Mesenchymal stem cell (in vitro differentiated cells and primary cell): ENCODE measurements around the gene CMTM5.

Source experiments
- DNase-seq: peaks from one replicate; pipeline ENCODE4 v3.0.0-alpha.2; 2013
- H2AFZ ChIP-seq: one replicate; pipeline ENCODE4 v1.6.1; 2013; ENCODE audit warnings: low read depth, mild to moderate bottlenecking, control low read depth, inconsistent platforms, low read length, moderate library complexity
- H2AK5ac ChIP-seq: 2 replicates; pipeline ENCODE4 v1.6.1; 2013; ENCODE audit warnings: low read length, moderate library complexity, mild to moderate bottlenecking, inconsistent platforms; ENCODE audit not compliant: severe bottlenecking
- H2BK120ac ChIP-seq: one replicate; pipeline ENCODE4 v1.6.1; 2013; ENCODE audit warnings: low read depth, mild to moderate bottlenecking, inconsistent platforms, low read length, moderate library complexity
- H2BK12ac ChIP-seq, 2 experiments: one replicate each; pipeline ENCODE4 v1.6.1; 2013; ENCODE audit warnings: inconsistent platforms in 2 of 2, low read length in 2 of 2, mild to moderate bottlenecking in 2 of 2, moderate library complexity in 2 of 2, control low read depth in 1 of 2
- H2BK15ac ChIP-seq: one replicate; pipeline ENCODE4 v1.6.1; 2013; ENCODE audit warnings: mild to moderate bottlenecking, low read depth, inconsistent platforms; ENCODE audit not compliant: poor library complexity, severe bottlenecking
- H2BK5ac ChIP-seq: 2 replicates; pipeline ENCODE4 v1.6.1; 2013; ENCODE audit warnings: low read depth, mild to moderate bottlenecking, low read length, control low read depth, inconsistent platforms; ENCODE audit not compliant: poor library complexity, severe bottlenecking
- H3K14ac ChIP-seq, 2 experiments: one replicate each; pipeline ENCODE4 v1.6.1; 2013; ENCODE audit warnings: inconsistent platforms in 2 of 2, low read length in 2 of 2, control low read depth in 1 of 2, mild to moderate bottlenecking in 1 of 2, moderate library complexity in 1 of 2
- H3K18ac ChIP-seq, 2 experiments: one replicate each; pipeline ENCODE4 v1.6.1; 2013; ENCODE audit warnings: inconsistent platforms in 2 of 2, low read length in 2 of 2, control low read depth in 1 of 2, low read depth in 1 of 2, mild to moderate bottlenecking in 1 of 2
- H3K23ac ChIP-seq, 2 experiments: one replicate each; pipeline ENCODE4 v1.6.1; 2013; ENCODE audit warnings: inconsistent platforms in 2 of 2, low read length in 2 of 2, mild to moderate bottlenecking in 2 of 2, moderate library complexity in 2 of 2, control low read depth in 1 of 2
- H3K27ac ChIP-seq: 2 replicates; pipeline ENCODE4 v1.5.1; 2013; ENCODE audit warnings: mild to moderate bottlenecking, moderate library complexity, low read length, control low read depth, inconsistent platforms; ENCODE audit not compliant: poor library complexity, severe bottlenecking
- H3K27me3 ChIP-seq, 2 experiments: 2 replicates each; pipeline versions ENCODE4 v1.6.1 to v1.7.0; 2013; ENCODE audit warnings: low read length in 2 of 2, mild to moderate bottlenecking in 2 of 2, moderate library complexity in 2 of 2, control low read depth in 1 of 2, inconsistent platforms in 1 of 2; ENCODE audit not compliant: control insufficient read depth in 1 of 2, insufficient read depth in 1 of 2
- H3K36me3 ChIP-seq, 2 experiments: 2 replicates each; pipeline versions ENCODE4 v1.6.1 to v1.7.0; 2013; ENCODE audit warnings: low read length in 2 of 2, control low read depth in 1 of 2, inconsistent platforms in 1 of 2, low read depth in 1 of 2, mild to moderate bottlenecking in 1 of 2; ENCODE audit not compliant: insufficient read depth in 2 of 2, control insufficient read depth in 1 of 2
- H3K4ac ChIP-seq, 2 experiments: one replicate each; pipeline ENCODE4 v1.6.1; 2013; ENCODE audit warnings: inconsistent platforms in 2 of 2, low read length in 2 of 2, mild to moderate bottlenecking in 2 of 2, moderate library complexity in 2 of 2, control low read depth in 1 of 2, low read depth in 1 of 2
- H3K4me1 ChIP-seq: 2 replicates; pipeline ENCODE4 v1.6.1; 2013; ENCODE audit warnings: low read depth, low read length, control low read depth; ENCODE audit not compliant: control insufficient read depth, insufficient read depth
- H3K4me2 ChIP-seq: 2 replicates; pipeline ENCODE4 v1.6.1; 2013; ENCODE audit warnings: low read length, mild to moderate bottlenecking, inconsistent platforms; ENCODE audit not compliant: poor library complexity, severe bottlenecking
- H3K4me3 ChIP-seq, 2 experiments: 2 replicates each; pipeline versions ENCODE4 v1.5.1 to v1.7.0; 2013; ENCODE audit warnings: low read length in 2 of 2, mild to moderate bottlenecking in 2 of 2, control low read depth in 1 of 2, low read depth in 1 of 2; ENCODE audit not compliant: insufficient read depth in 1 of 2
- H3K79me1 ChIP-seq: replicated peaks from 2 replicates; pipeline ENCODE4 v1.6.1; 2013; ENCODE audit warnings: mild to moderate bottlenecking, control low read depth, low read length, inconsistent platforms; ENCODE audit not compliant: poor library complexity, severe bottlenecking
- H3K9ac ChIP-seq: 2 replicates; pipeline ENCODE4 v1.7.0; 2013; ENCODE audit warnings: mild to moderate bottlenecking, low read length, moderate library complexity
- H3K9me3 ChIP-seq: 2 replicates; pipeline ENCODE4 v1.7.0; 2013; ENCODE audit warnings: mild to moderate bottlenecking, low read length; ENCODE audit not compliant: control insufficient read depth
- H4K8ac ChIP-seq: one replicate; pipeline ENCODE4 v1.6.1; 2013; ENCODE audit warnings: inconsistent platforms, mild to moderate bottlenecking, low read length, moderate library complexity
- H4K91ac ChIP-seq: one replicate; pipeline ENCODE4 v1.6.1; 2013; ENCODE audit warnings: mild to moderate bottlenecking, low read length, inconsistent platforms
- WGBS: methylation state at CpG from one replicate; pipeline ENCODE4 v1.1.7; 2013; ENCODE audit warnings: mixed read lengths; 5-methylcytosine and 5-hydroxymethylcytosine counted together

The CMTM5 gene

DNA sequence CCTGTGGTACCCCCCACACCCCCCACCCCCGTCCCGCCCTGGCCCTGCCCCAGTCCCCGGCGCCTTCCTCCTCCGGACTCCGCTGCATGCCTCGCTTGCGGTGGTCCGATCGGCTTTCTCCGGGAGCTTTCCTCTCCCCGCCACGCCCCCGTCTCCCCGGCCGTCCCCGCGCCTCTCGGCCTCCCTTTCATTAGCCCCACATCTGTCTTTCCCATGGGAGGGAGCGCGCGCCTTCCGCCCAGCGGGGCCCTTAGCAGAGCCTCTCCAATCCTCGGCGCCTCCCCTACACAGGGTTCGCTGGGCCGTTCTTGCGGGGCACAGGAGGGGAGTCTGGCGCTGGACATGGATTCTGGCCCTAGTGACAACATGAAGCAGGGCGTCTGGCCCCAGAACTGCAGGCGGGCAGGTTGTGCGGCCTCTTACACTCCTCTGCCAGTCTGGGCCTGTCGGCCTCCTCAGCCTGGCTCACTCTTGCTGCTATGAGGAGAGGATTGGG, 10.4 kb upstream of the CMTM5 start:
- peak overlapping the region; percentile 58 for H2BK120ac ChIP-seq
- H2BK15ac ChIP-seq, result peak overlapping the region; percentile 29
- peak overlapping the region; percentile 85 for H4K8ac ChIP-seq
- no peaks in the 10 kb centered on the region for H3K36me3 ChIP-seq
- H3K4me1 ChIP-seq, result peaks cover 16% of the 10 kb centered on the region
- H3K9me3 ChIP-seq, result no peaks in the 10 kb centered on the region
- peak; percentile 82 for DNase-seq
- no peak overlapping the region for H3K14ac ChIP-seq
- peak overlapping the region; percentile 75 for H3K27ac ChIP-seq
- H2AK5ac ChIP-seq, result no peak overlapping the region
- H3K4ac ChIP-seq, result peak overlapping the region in 1 of 2 experiments; percentile 13
- peak overlapping the region; percentile 84 for H4K91ac ChIP-seq
- H3K27me3 ChIP-seq, result peaks cover 34 to 60% of the 10 kb centered on the region in 2 experiments
- H2BK12ac ChIP-seq, result peak overlapping the region in 1 of 2 experiments; percentile 59
- peak overlapping the region; percentile 81 to 83 for H3K18ac ChIP-seq
- WGBS, result 3% methylated on average over 34 of the region's 34 CpGs
- no peak overlapping the region for H3K23ac ChIP-seq
- no peak overlapping the region for H3K4me3 ChIP-seq
- peak overlapping the region; percentile 78 for H3K9ac ChIP-seq
- peak overlapping the region; percentile 75 for H2AFZ ChIP-seq
- peaks cover 8% of the 10 kb centered on the region for H3K79me1 ChIP-seq
- peak overlapping the region; percentile 93 for H3K4me2 ChIP-seq
- H2BK5ac ChIP-seq, result peak overlapping the region; percentile 47

- DNase-seq, result no peak
- Histone ChIP-seq H3K36me3 (no peaks in the 10 kb centered on the region), H2BK15ac (no peak overlapping the region), H3K4me3 (no peak overlapping the region), H3K4me2 (no peak overlapping the region), H2AFZ (no peak overlapping the region), H2AK5ac (no peak overlapping the region), H3K14ac (no peak overlapping the region), H3K18ac (no peak overlapping the region), H2BK120ac (no peak overlapping the region), H3K27ac (no peak overlapping the region), H2BK12ac (no peak overlapping the region), H4K8ac (no peak overlapping the region), H3K27me3 (peaks cover 52 to 62% of the 10 kb centered on the region in 2 experiments), H3K4me1 (peaks cover 9% of the 10 kb centered on the region), H3K9ac (no peak overlapping the region), H3K23ac (no peak overlapping the region), H2BK5ac (no peak overlapping the region), H3K4ac (no peak overlapping the region), H4K91ac (no peak overlapping the region), H3K9me3 (no peaks in the 10 kb centered on the region), H3K79me1 (no peaks in the 10 kb centered on the region)
- WGBS, result 31% methylated on average over 1 of the region's 1 CpG
These were observed 6.6 kb upstream of the CMTM5 start for GRCh38 chr14:23370221-23370620.

DNA sequence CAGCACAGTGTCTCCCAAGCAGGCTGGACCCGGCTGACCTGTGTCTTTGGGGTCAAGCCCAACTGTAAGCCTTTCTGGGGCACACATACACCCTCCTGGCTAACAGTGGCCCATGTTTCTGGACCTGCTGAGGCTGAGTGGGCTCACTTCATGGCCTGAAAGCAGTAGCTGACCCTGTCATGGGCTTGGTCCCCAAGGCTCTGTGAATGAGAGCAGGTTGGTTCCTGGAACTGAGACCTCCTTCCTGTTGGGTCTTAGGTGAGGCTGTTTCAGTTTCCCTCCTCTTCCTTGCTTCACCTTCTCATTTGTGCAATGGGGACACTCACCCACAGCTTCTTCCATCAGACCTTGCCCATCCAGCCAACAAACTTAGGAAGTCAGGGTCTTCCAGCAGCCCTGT, 5.0 kb upstream of the CMTM5 start:
- H3K27ac ChIP-seq, result no peak overlapping the region
- no peaks in the 10 kb centered on the region for H3K9me3 ChIP-seq
- no peak overlapping the region for H3K9ac ChIP-seq
- H3K18ac ChIP-seq, result no peak overlapping the region
- no peak overlapping the region for H2BK120ac ChIP-seq
- H3K4me1 ChIP-seq, result peaks cover under 1% of the 10 kb centered on the region
- H2BK5ac ChIP-seq, result no peak overlapping the region
- WGBS, result 100% methylated on average over 1 of the region's 1 CpG
- peaks cover 58% of the 10 kb centered on the region in 2 experiments for H3K27me3 ChIP-seq
- no peak overlapping the region for H4K91ac ChIP-seq
- H3K14ac ChIP-seq, result no peak overlapping the region
- no peak overlapping the region for H3K4me2 ChIP-seq
- no peak overlapping the region for H3K4ac ChIP-seq
- H3K79me1 ChIP-seq, result no peaks in the 10 kb centered on the region
- no peak overlapping the region for H2BK12ac ChIP-seq
- no peak overlapping the region for H2AFZ ChIP-seq
- H4K8ac ChIP-seq, result no peak overlapping the region
- H2BK15ac ChIP-seq, result no peak overlapping the region
- DNase-seq, result no peak
- H3K36me3 ChIP-seq, result no peaks in the 10 kb centered on the region
- H3K23ac ChIP-seq, result no peak overlapping the region
- H2AK5ac ChIP-seq, result no peak overlapping the region
- no peak overlapping the region for H3K4me3 ChIP-seq

- no peak within 1 kb of the TSS for H2BK15ac ChIP-seq
- no peak within 1 kb of the TSS for H2AFZ ChIP-seq
- no peak within 1 kb of the TSS for H2BK120ac ChIP-seq
- H3K9ac ChIP-seq, result no peak within 1 kb of the TSS
- no peak within 1 kb of the TSS for H3K27ac ChIP-seq
- DNase-seq, result no peak
- H2BK5ac ChIP-seq, result no peak within 1 kb of the TSS
- no peak within 1 kb of the TSS for H2AK5ac ChIP-seq
- no peaks in the 10 kb centered on the region for H3K79me1 ChIP-seq
- H3K4me1 ChIP-seq, result no peaks in the 10 kb centered on the region
- peaks cover 58 to 64% of the 10 kb centered on the region in 2 experiments for H3K27me3 ChIP-seq
- no peak within 1 kb of the TSS for H2BK12ac ChIP-seq
- H3K9me3 ChIP-seq, result no peaks in the 10 kb centered on the region
- no peak within 1 kb of the TSS for H4K8ac ChIP-seq
- no peak within 1 kb of the TSS for H3K4ac ChIP-seq
- no peak within 1 kb of the TSS for H3K4me3 ChIP-seq
- H3K36me3 ChIP-seq, result no peaks in the 10 kb centered on the region
- no peak within 1 kb of the TSS for H3K18ac ChIP-seq
- no peak within 1 kb of the TSS for H3K4me2 ChIP-seq
- WGBS, result 79% methylated on average over 2 of the region's 2 CpGs
- H3K23ac ChIP-seq, result no peak within 1 kb of the TSS
- H4K91ac ChIP-seq, result no peak within 1 kb of the TSS
- H3K14ac ChIP-seq, result peak within 1 kb of the TSS in 1 of 2 experiments; percentile 6
These were observed 4.3 kb upstream of the CMTM5 start, which contains the start of gene IL25 for GRCh38 chr14:23372509-23372908. TSS of gene IL25 (plus strand) at chr14:23372809.
